Measurements from ENCODE around the gene ALS2.

DNA sequence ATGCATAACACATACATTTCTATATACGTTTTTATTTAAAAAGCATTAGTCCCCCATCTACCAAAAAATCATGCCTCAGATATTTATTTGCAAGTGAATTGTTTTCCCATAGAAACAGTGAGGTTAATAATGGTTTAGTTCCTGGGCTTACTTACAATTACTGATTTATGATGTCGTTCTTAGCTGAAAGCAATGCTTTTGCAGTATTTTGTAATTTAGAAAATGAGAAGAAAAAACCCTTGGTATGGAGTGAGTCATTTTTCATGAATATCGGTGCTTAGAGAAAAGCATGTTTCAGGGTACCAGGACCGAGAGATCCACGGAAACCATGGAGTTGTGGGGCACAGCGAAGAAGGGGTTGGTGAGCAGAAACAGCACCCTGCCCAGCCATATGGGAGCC lies 13.6 kb upstream of the ALS2 start:
- TF ChIP-seq ELF4 (IDR thresholded peaks at IDR 0.05) (no peak), BHLHE40 (IDR thresholded peaks at IDR 0.05; ENCODE audit: borderline replicate concordance) (no peak), FOXA1 (IDR thresholded peaks at IDR 0.05) (no peak), FOXM1 (IDR thresholded peaks at IDR 0.05; ENCODE audit: borderline replicate concordance) (no peak), FOXK2 (IDR thresholded peaks at IDR 0.05) (no peak), SP1 (IDR thresholded peaks at IDR 0.05) (no peak), SUZ12 (IDR thresholded peaks at IDR 0.05) (no peak), L3MBTL2 (conservative IDR thresholded peaks at IDR 0.05) (no peak), LEF1 (IDR thresholded peaks at IDR 0.05; ENCODE audit: borderline replicate concordance) (no peak)
- TF ChIP-seq, protein P1, sequence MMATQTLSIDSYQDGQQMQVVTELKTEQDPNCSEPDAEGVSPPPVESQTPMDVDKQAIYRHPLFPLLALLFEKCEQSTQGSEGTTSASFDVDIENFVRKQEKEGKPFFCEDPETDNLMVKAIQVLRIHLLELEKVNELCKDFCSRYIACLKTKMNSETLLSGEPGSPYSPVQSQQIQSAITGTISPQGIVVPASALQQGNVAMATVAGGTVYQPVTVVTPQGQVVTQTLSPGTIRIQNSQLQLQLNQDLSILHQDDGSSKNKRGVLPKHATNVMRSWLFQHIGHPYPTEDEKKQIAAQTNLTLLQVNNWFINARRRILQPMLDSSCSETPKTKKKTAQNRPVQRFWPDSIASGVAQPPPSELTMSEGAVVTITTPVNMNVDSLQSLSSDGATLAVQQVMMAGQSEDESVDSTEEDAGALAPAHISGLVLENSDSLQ (IDR thresholded peaks at IDR 0.05), result no peak

Data from HEK293T (cell line).